ENCODE data around the gene ODF4.

Gene ODF4

GRCh38 chr17:8382880-8383142, 43.2 kb downstream of the ODF4 start (continued):
- no peak for TF ChIP-seq ZNF16 (tag by site-specific recombination; IDR thresholded peaks at IDR 0.05; ENCODE audit: low read depth)
- no peak for TF ChIP-seq ZNF311 (tag by site-specific recombination; IDR thresholded peaks at IDR 0.05; ENCODE audit: borderline replicate concordance)
- TF ChIP-seq SCRT2 (tag by site-specific recombination; IDR thresholded peaks at IDR 0.05) = peak; percentile 28; the same call in 1 of the 2 replicates
- 0 out of 2 replicates have a peak, but pooled peaks have one; percentile 13 for TF ChIP-seq ZNF596 (tag by site-specific recombination; IDR thresholded peaks at IDR 0.05)
- no peak for TF ChIP-seq ZNF426 (tag by site-specific recombination; IDR thresholded peaks at IDR 0.05)

GRCh38 chr17:8383143-8383822, 43.6 kb downstream of the ODF4 start, which contains the start of gene RPL26:
TSS of gene RPL26 (minus strand) at chr17:8383193. CDS start at chr17:8382310, 883 bp downstream.
- peak within 1 kb of the TSS; percentile 90 for H3K4me3 ChIP-seq (ENCODE audit: low read depth, low read length)
- peak within 1 kb of the TSS; percentile 97 for H3K27ac ChIP-seq (ENCODE audit: extremely low read depth, low read depth, low read length)
- ChIA-PET CTCF (interaction anchor here (0.6 to 2.6 kb wide), 29 partner anchors 8 to 593 kb away, joined by 3 to 20 read pairs (median 4); partner anchors contain the start of genes CTC1, HES7 and PFAS), POLR2A (interaction anchor here (0.5 to 2.6 kb wide), 15 partner anchors 10 to 764 kb away, joined by 3 to 24 read pairs (median 4); partner anchors contain the start of genes MYH10, NDEL1 and SLC25A35)
- peaks cover 36 to 42% of the 10 kb centered on the region in 2 experiments for H3K36me3 ChIP-seq (ENCODE audit: control insufficient read depth in 2 of 2, insufficient read depth in 1 of 2, low read length in 2 of 2)
- H3K4me1 ChIP-seq (ENCODE audit: control insufficient read depth, insufficient read depth, low read length) = peaks cover 13% of the 10 kb centered on the region
- no peaks in the 10 kb centered on the region for H3K9me3 ChIP-seq (ENCODE audit: control insufficient read depth, insufficient read depth, low read depth, low read length)
- no peak for TF ChIP-seq ZBTB1 (tag by site-specific recombination; IDR thresholded peaks at IDR 0.05)
- peak; percentile 51; the same call in 1 of the 2 replicates for TF ChIP-seq ZNF596 (tag by site-specific recombination; IDR thresholded peaks at IDR 0.05)
- TF ChIP-seq SALL2 (tag by site-specific recombination; IDR thresholded peaks at IDR 0.05; ENCODE audit: borderline replicate concordance) = no peak
- no peak for TF ChIP-seq ZNF558 (tag by site-specific recombination; IDR thresholded peaks at IDR 0.05)
- no peak; the same call in 1 of the 2 replicates for TF ChIP-seq ZNF623 (tag by site-specific recombination; IDR thresholded peaks at IDR 0.05)
- TF ChIP-seq ZBTB6 (tag by site-specific recombination; IDR thresholded peaks at IDR 0.05) = no peak
- TF ChIP-seq CTCF (tag by site-specific recombination; IDR thresholded peaks at IDR 0.05) = peak; percentile 98
- TF ChIP-seq, protein P1, sequence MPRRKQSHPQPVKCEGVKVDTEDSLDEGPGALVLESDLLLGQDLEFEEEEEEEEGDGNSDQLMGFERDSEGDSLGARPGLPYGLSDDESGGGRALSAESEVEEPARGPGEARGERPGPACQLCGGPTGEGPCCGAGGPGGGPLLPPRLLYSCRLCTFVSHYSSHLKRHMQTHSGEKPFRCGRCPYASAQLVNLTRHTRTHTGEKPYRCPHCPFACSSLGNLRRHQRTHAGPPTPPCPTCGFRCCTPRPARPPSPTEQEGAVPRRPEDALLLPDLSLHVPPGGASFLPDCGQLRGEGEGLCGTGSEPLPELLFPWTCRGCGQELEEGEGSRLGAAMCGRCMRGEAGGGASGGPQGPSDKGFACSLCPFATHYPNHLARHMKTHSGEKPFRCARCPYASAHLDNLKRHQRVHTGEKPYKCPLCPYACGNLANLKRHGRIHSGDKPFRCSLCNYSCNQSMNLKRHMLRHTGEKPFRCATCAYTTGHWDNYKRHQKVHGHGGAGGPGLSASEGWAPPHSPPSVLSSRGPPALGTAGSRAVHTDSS (tag by site-specific recombination; IDR thresholded peaks at IDR 0.05) = no peak; the same call in 1 of the 2 replicates
- TF ChIP-seq HOXD13 (CRISPR knock-in tag; IDR thresholded peaks at IDR 0.05; ENCODE audit: borderline replicate concordance) = no peak; the same call in 1 of the 2 replicates
- TF ChIP-seq MZF1 (tag by site-specific recombination; IDR thresholded peaks at IDR 0.05; ENCODE audit: borderline replicate concordance) = peak; percentile 79; the same call in 1 of the 2 replicates
- TF ChIP-seq ZNF514 (tag by site-specific recombination; IDR thresholded peaks at IDR 0.05) = no peak
- 0 out of 2 replicates have a peak, but pooled peaks have one; percentile 22 for TF ChIP-seq MYNN (tag by site-specific recombination; IDR thresholded peaks at IDR 0.05; ENCODE audit: borderline replicate concordance)
- TF ChIP-seq ZFP69B (tag by site-specific recombination; IDR thresholded peaks at IDR 0.05) = peak; percentile 51; the same call in 1 of the 2 replicates
- no peak for TF ChIP-seq ZNF335 (tag by site-specific recombination; conservative IDR thresholded peaks at IDR 0.05)
- TF ChIP-seq ZBTB17 (tag by site-specific recombination; IDR thresholded peaks at IDR 0.05) = peak; percentile 78; the same call in 1 of the 2 replicates
- TF ChIP-seq ZNF473 (tag by site-specific recombination; IDR thresholded peaks at IDR 0.05) = no peak
- no peak for TF ChIP-seq HOXA7 (CRISPR knock-in tag; IDR thresholded peaks at IDR 0.05; ENCODE audit: borderline replicate concordance)
- TF ChIP-seq TRIM28 (IDR thresholded peaks at IDR 0.05; ENCODE audit: borderline replicate concordance, low read length) = peak; percentile 76; the same call in 1 of the 2 replicates
- no peak for TF ChIP-seq ZNF544 (tag by site-specific recombination; IDR thresholded peaks at IDR 0.05)
- no peak for TF ChIP-seq ZFP3 (tag by site-specific recombination; IDR thresholded peaks at IDR 0.05; ENCODE audit: low read depth)
- TF ChIP-seq YY1 (tag by site-specific recombination; IDR thresholded peaks at IDR 0.05) = no peak
- TF ChIP-seq BCL11B (tag by site-specific recombination; IDR thresholded peaks at IDR 0.05; ENCODE audit: low read depth) = no peak
- no peak for TF ChIP-seq GLI2 (tag by site-specific recombination; IDR thresholded peaks at IDR 0.05; ENCODE audit: borderline replicate concordance, low read depth)
- TF ChIP-seq ZNF133 (tag by site-specific recombination; IDR thresholded peaks at IDR 0.05) = no peak
- peak; percentile 82 for TF ChIP-seq KLF10 (tag by site-specific recombination; IDR thresholded peaks at IDR 0.05)
- no peak for TF ChIP-seq ZNF707 (tag by site-specific recombination; IDR thresholded peaks at IDR 0.05)
- no peak for TF ChIP-seq ZNF175 (tag by site-specific recombination; IDR thresholded peaks at IDR 0.05)
- TF ChIP-seq SETDB1 (IDR thresholded peaks at IDR 0.05; ENCODE audit: insufficient read length, low read length) = peak; percentile 51
- no peak for TF ChIP-seq ZNF777 (tag by site-specific recombination; IDR thresholded peaks at IDR 0.05; ENCODE audit: borderline replicate concordance)
- TF ChIP-seq SCRT1 (tag by site-specific recombination; IDR thresholded peaks at IDR 0.05; ENCODE audit: borderline replicate concordance) = no peak
- peak; percentile 95 for TF ChIP-seq ZFHX2 (tag by site-specific recombination; conservative IDR thresholded peaks at IDR 0.05)

Data from HEK293 (cell line).